Measurements from ENCODE around the gene SELENBP1. TPM values are rescaled to one million over a fixed set of nuclear protein-coding genes. Genes with fewer than 3 reads are reported as not detected.

Gene SELENBP1
- total RNA-seq, 1 experiment from 2014 or later: 11.6 TPM

GRCh38 chr1:151416231-151416630 is 43.7 kb upstream of the SELENBP1 start:
- ChIA-PET CTCF (interaction anchor here (0.9 to 1.9 kb wide), 3 partner anchors 16 to 178 kb away, joined by 4 to 8 read pairs (median 6); no protein-coding TSS in a partner anchor), POLR2A (interaction anchor here (0.6 to 2.9 kb wide), 3 partner anchors 15 to 339 kb away, joined by 3 to 17 read pairs (median 4); partner anchors contain the start of gene PSMB4)
- intact Hi-C loops (cut with micrococcal nuclease): no loop called here
- no peaks in the 10 kb centered on the region for H3K9me3 Mint-ChIP-seq (ENCODE audit: unreplicated experiment)
- no peaks in the 10 kb centered on the region for H3K4me1 Mint-ChIP-seq (ENCODE audit: insufficient read depth, unreplicated experiment)
- no peak overlapping the region for H3K27ac Mint-ChIP-seq (ENCODE audit: low read depth, unreplicated experiment)
- TF ChIP-seq CTCF (IDR thresholded peaks at IDR 0.05; ENCODE audit: unreplicated experiment): no peak
- H3K36me3 Mint-ChIP-seq (ENCODE audit: insufficient read depth, unreplicated experiment): peaks cover 100% of the 10 kb centered on the region
- DNase-seq (ENCODE audit: unreplicated experiment): peak; percentile 44
- H3K27me3 Mint-ChIP-seq (ENCODE audit: insufficient read depth, unreplicated experiment): no peaks in the 10 kb centered on the region
- BruUV-seq (replicated peaks): no TSS peak
- H3K4me3 Mint-ChIP-seq (ENCODE audit: unreplicated experiment): no peak overlapping the region

- no peak for DNase-seq (ENCODE audit: unreplicated experiment)
- Mint-ChIP-seq H3K4me3 (ENCODE audit: unreplicated experiment) (no peak overlapping the region), H3K27ac (ENCODE audit: low read depth, unreplicated experiment) (no peak overlapping the region), H3K36me3 (ENCODE audit: insufficient read depth, unreplicated experiment) (peaks cover 98% of the 10 kb centered on the region), H3K27me3 (ENCODE audit: insufficient read depth, unreplicated experiment) (no peaks in the 10 kb centered on the region), H3K4me1 (ENCODE audit: insufficient read depth, unreplicated experiment) (peaks cover 5% of the 10 kb centered on the region), H3K9me3 (ENCODE audit: unreplicated experiment) (no peaks in the 10 kb centered on the region)
- no peak for TF ChIP-seq CTCF (IDR thresholded peaks at IDR 0.05; ENCODE audit: unreplicated experiment)
- POLR2A ChIA-PET: interaction anchor here (0.8 to 4.8 kb wide), 3 partner anchors 11 to 40 kb away, joined by 3 to 46 read pairs (median 3); partner anchors contain the start of genes PSMB4 and SELENBP1
- BruUV-seq (replicated peaks): no TSS peak
- CTCF ChIA-PET: interaction anchor here (0.6 to 1.7 kb wide), 3 partner anchors 27 to 112 kb away, joined by 3 to 6 read pairs (median 5); no protein-coding TSS in a partner anchor
- intact Hi-C loops (cut with micrococcal nuclease): no loop called here
Measured at GRCh38 chr1:151411884-151412283, 39.4 kb upstream of the SELENBP1 start.

- intact Hi-C loops (cut with micrococcal nuclease): no loop called here
- peaks cover 98% of the 10 kb centered on the region for H3K36me3 Mint-ChIP-seq (ENCODE audit: insufficient read depth, unreplicated experiment)
Measured at GRCh38 chr1:151408891-151409290, 36.4 kb upstream of the SELENBP1 start.

GRCh38 chr1:151407304-151407703 is 34.8 kb upstream of the SELENBP1 start:
- BruUV-seq (replicated peaks): no TSS peak
- no peak overlapping the region for H3K27ac Mint-ChIP-seq (ENCODE audit: low read depth, unreplicated experiment)
- peaks cover 97% of the 10 kb centered on the region for H3K36me3 Mint-ChIP-seq (ENCODE audit: insufficient read depth, unreplicated experiment)
- H3K4me3 Mint-ChIP-seq (ENCODE audit: unreplicated experiment): no peak overlapping the region
- ChIA-PET POLR2A (interaction anchor here (0.8 to 2.0 kb wide), 5 partner anchors 8 to 751 kb away, joined by 3 to 7 read pairs (median 4); partner anchors contain the start of gene PSMB4), CTCF (interaction anchor here (0.5 to 1.2 kb wide), 4 partner anchors 27 to 107 kb away, joined by 3 to 5 read pairs (median 3); no protein-coding TSS in a partner anchor)
- no peaks in the 10 kb centered on the region for H3K9me3 Mint-ChIP-seq (ENCODE audit: unreplicated experiment)
- peaks cover 5% of the 10 kb centered on the region for H3K4me1 Mint-ChIP-seq (ENCODE audit: insufficient read depth, unreplicated experiment)
- TF ChIP-seq CTCF (IDR thresholded peaks at IDR 0.05; ENCODE audit: unreplicated experiment): no peak
- DNase-seq (ENCODE audit: unreplicated experiment): no peak
- intact Hi-C loops (cut with micrococcal nuclease): no loop called here
- no peaks in the 10 kb centered on the region for H3K27me3 Mint-ChIP-seq (ENCODE audit: insufficient read depth, unreplicated experiment)

More at GRCh38 chr1:151408891-151409290, 36.4 kb upstream of the SELENBP1 start:
- no peak overlapping the region for H3K4me3 Mint-ChIP-seq (ENCODE audit: unreplicated experiment)
- no peak overlapping the region for H3K27ac Mint-ChIP-seq (ENCODE audit: low read depth, unreplicated experiment)
- peaks cover 5% of the 10 kb centered on the region for H3K4me1 Mint-ChIP-seq (ENCODE audit: insufficient read depth, unreplicated experiment)
- no peak for TF ChIP-seq CTCF (IDR thresholded peaks at IDR 0.05; ENCODE audit: unreplicated experiment)
- POLR2A ChIA-PET: interaction anchor here (2.0 kb wide), 1 partner anchor 10 kb away, joined by 6 read pairs; the partner anchor contains the start of gene PSMB4
- no peaks in the 10 kb centered on the region for H3K9me3 Mint-ChIP-seq (ENCODE audit: unreplicated experiment)
- DNase-seq (ENCODE audit: unreplicated experiment): no peak
- CTCF ChIA-PET: no interaction called here
- no TSS peak for BruUV-seq (replicated peaks)
- H3K27me3 Mint-ChIP-seq (ENCODE audit: insufficient read depth, unreplicated experiment): no peaks in the 10 kb centered on the region

All from MCF 10A (cell line).